Measurements from ENCODE around the gene USP54. TPM values are rescaled to one million over a fixed set of nuclear protein-coding genes. Genes with fewer than 3 reads are reported as not detected.

The USP54 gene
- total and polyA plus RNA-seq, 2 of the 13 experiments (the other 11 are each of a cell fraction or from before 2014, with no cell fraction given): 18.1 to 25.0 TPM

DNA sequence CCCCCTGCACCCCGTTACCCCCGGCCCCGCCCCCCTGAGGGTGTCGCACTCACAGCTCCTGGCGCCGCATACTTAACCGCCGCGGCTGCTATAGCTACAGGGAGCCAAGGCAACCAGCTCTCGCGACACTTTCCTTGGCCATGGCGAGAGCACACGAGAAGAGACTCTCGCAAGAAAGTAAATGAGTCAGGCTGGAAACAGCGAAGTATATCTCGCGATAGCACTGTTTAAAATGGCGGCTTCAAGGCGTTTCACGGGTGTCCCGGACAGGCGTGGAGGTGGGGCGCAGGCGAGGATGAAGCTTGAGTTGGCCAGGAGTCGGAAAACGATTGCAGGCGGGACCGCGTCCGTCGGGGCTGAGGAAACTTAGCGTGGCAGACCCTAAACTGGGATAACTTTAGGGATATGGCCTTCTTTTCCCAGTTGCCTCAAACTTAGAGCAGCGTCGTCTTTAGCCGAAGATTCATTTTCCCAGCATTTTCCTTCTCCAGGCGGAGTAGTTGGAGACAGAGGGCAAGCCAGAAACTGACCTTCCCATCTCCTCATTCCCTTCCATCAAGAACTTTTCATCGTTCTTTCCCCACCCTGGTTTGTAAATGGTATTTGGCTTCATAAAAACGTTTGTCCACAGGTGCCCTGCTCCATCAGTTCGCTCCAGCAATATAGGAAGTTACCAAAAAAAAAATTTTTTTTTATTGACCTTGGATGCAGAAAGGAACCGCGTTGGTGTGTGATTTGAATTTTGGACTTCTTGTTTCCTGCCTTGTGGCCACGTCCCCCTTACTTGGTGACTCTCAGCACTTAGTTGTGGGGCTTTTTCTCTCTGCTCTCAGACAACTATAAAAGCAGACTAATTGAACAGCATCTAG lies 35.0 kb upstream of the USP54 start (continued):
- TF ChIP-seq, protein P1, sequence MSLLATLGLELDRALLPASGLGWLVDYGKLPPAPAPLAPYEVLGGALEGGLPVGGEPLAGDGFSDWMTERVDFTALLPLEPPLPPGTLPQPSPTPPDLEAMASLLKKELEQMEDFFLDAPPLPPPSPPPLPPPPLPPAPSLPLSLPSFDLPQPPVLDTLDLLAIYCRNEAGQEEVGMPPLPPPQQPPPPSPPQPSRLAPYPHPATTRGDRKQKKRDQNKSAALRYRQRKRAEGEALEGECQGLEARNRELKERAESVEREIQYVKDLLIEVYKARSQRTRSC (CRISPR knock-in tag; IDR thresholded peaks at IDR 0.05; ENCODE audit: low read depth): no peak
- TF ChIP-seq, protein P2, sequence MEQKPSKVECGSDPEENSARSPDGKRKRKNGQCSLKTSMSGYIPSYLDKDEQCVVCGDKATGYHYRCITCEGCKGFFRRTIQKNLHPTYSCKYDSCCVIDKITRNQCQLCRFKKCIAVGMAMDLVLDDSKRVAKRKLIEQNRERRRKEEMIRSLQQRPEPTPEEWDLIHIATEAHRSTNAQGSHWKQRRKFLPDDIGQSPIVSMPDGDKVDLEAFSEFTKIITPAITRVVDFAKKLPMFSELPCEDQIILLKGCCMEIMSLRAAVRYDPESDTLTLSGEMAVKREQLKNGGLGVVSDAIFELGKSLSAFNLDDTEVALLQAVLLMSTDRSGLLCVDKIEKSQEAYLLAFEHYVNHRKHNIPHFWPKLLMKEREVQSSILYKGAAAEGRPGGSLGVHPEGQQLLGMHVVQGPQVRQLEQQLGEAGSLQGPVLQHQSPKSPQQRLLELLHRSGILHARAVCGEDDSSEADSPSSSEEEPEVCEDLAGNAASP (CRISPR knock-in tag; IDR thresholded peaks at IDR 0.05; ENCODE audit: borderline replicate concordance): peak; percentile 37; the same call in 1 of the 2 replicates
- TF ChIP-seq, protein P3, sequence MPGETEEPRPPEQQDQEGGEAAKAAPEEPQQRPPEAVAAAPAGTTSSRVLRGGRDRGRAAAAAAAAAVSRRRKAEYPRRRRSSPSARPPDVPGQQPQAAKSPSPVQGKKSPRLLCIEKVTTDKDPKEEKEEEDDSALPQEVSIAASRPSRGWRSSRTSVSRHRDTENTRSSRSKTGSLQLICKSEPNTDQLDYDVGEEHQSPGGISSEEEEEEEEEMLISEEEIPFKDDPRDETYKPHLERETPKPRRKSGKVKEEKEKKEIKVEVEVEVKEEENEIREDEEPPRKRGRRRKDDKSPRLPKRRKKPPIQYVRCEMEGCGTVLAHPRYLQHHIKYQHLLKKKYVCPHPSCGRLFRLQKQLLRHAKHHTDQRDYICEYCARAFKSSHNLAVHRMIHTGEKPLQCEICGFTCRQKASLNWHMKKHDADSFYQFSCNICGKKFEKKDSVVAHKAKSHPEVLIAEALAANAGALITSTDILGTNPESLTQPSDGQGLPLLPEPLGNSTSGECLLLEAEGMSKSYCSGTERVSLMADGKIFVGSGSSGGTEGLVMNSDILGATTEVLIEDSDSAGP (CRISPR knock-in tag; IDR thresholded peaks at IDR 0.05; ENCODE audit: borderline replicate concordance): peak; percentile 55; the same call in 1 of the 2 replicates
- no peak for TF ChIP-seq LCORL (IDR thresholded peaks at IDR 0.05)
- TF ChIP-seq LCORL (CRISPR knock-in tag; IDR thresholded peaks at IDR 0.05): no peak
- TF ChIP-seq, protein P4, sequence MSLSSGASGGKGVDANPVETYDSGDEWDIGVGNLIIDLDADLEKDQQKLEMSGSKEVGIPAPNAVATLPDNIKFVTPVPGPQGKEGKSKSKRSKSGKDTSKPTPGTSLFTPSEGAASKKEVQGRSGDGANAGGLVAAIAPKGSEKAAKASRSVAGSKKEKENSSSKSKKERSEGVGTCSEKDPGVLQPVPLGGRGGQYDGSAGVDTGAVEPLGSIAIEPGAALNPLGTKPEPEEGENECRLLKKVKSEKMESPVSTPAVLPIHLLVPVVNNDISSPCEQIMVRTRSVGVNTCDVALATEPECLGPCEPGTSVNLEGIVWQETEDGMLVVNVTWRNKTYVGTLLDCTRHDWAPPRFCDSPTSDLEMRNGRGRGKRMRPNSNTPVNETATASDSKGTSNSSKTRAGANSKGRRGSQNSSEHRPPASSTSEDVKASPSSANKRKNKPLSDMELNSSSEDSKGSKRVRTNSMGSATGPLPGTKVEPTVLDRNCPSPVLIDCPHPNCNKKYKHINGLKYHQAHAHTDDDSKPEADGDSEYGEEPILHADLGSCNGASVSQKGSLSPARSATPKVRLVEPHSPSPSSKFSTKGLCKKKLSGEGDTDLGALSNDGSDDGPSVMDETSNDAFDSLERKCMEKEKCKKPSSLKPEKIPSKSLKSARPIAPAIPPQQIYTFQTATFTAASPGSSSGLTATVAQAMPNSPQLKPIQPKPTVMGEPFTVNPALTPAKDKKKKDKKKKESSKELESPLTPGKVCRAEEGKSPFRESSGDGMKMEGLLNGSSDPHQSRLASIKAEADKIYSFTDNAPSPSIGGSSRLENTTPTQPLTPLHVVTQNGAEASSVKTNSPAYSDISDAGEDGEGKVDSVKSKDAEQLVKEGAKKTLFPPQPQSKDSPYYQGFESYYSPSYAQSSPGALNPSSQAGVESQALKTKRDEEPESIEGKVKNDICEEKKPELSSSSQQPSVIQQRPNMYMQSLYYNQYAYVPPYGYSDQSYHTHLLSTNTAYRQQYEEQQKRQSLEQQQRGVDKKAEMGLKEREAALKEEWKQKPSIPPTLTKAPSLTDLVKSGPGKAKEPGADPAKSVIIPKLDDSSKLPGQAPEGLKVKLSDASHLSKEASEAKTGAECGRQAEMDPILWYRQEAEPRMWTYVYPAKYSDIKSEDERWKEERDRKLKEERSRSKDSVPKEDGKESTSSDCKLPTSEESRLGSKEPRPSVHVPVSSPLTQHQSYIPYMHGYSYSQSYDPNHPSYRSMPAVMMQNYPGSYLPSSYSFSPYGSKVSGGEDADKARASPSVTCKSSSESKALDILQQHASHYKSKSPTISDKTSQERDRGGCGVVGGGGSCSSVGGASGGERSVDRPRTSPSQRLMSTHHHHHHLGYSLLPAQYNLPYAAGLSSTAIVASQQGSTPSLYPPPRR (CRISPR knock-in tag; IDR thresholded peaks at IDR 0.05; ENCODE audit: borderline replicate concordance): peak; percentile 52; the same call in 1 of the 2 replicates
- no peak for TF ChIP-seq ZNF775 (CRISPR knock-in tag; IDR thresholded peaks at IDR 0.05; ENCODE audit: borderline replicate concordance)
- TF ChIP-seq ATRX (CRISPR knock-in tag; IDR thresholded peaks at IDR 0.05; ENCODE audit: borderline replicate concordance): no peak
- no peak for TF ChIP-seq ZNF629 (CRISPR knock-in tag; conservative IDR thresholded peaks at IDR 0.05)
- no peak for TF ChIP-seq HDAC1 (CRISPR knock-in tag; IDR thresholded peaks at IDR 0.05)
- TF ChIP-seq GATAD1 (CRISPR knock-in tag; IDR thresholded peaks at IDR 0.05): peak; percentile 93
- TF ChIP-seq, protein P5, sequence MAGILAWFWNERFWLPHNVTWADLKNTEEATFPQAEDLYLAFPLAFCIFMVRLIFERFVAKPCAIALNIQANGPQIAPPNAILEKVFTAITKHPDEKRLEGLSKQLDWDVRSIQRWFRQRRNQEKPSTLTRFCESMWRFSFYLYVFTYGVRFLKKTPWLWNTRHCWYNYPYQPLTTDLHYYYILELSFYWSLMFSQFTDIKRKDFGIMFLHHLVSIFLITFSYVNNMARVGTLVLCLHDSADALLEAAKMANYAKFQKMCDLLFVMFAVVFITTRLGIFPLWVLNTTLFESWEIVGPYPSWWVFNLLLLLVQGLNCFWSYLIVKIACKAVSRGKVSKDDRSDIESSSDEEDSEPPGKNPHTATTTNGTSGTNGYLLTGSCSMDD (CRISPR knock-in tag; IDR thresholded peaks at IDR 0.05): no peak
- TF ChIP-seq, protein P6, sequence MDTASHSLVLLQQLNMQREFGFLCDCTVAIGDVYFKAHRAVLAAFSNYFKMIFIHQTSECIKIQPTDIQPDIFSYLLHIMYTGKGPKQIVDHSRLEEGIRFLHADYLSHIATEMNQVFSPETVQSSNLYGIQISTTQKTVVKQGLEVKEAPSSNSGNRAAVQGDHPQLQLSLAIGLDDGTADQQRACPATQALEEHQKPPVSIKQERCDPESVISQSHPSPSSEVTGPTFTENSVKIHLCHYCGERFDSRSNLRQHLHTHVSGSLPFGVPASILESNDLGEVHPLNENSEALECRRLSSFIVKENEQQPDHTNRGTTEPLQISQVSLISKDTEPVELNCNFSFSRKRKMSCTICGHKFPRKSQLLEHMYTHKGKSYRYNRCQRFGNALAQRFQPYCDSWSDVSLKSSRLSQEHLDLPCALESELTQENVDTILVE (CRISPR knock-in tag; IDR thresholded peaks at IDR 0.05): no peak
- TF ChIP-seq ZSCAN12 (CRISPR knock-in tag; IDR thresholded peaks at IDR 0.05): no peak
- no peak for TF ChIP-seq ELF3 (CRISPR knock-in tag; IDR thresholded peaks at IDR 0.05)
